Measurements from ENCODE around the gene CUX1. TPM values are rescaled to one million over a fixed set of nuclear protein-coding genes. Genes with fewer than 3 reads are reported as not detected.

CUX1 gene
- total and polyA plus RNA-seq, 2 of the 13 experiments (the other 11 are each of a cell fraction or from before 2014, with no cell fraction given), result 13.7 to 14.9 TPM

GRCh38 chr7:102241431-102241830 is 424.0 kb downstream of the CUX1 start (continued):
- TF ChIP-seq GMEB1 (CRISPR knock-in tag; IDR thresholded peaks at IDR 0.05; ENCODE audit: borderline replicate concordance) (no peak), ZC3H13 (CRISPR knock-in tag; IDR thresholded peaks at IDR 0.05) (no peak), ZNF674 (CRISPR knock-in tag; IDR thresholded peaks at IDR 0.05; ENCODE audit: low read depth) (no peak)
- TF ChIP-seq, protein P1, sequence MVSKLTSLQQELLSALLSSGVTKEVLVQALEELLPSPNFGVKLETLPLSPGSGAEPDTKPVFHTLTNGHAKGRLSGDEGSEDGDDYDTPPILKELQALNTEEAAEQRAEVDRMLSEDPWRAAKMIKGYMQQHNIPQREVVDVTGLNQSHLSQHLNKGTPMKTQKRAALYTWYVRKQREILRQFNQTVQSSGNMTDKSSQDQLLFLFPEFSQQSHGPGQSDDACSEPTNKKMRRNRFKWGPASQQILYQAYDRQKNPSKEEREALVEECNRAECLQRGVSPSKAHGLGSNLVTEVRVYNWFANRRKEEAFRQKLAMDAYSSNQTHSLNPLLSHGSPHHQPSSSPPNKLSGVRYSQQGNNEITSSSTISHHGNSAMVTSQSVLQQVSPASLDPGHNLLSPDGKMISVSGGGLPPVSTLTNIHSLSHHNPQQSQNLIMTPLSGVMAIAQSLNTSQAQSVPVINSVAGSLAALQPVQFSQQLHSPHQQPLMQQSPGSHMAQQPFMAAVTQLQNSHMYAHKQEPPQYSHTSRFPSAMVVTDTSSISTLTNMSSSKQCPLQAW (CRISPR knock-in tag; IDR thresholded peaks at IDR 0.05), result no peak

- no peak for DNase-seq (ENCODE audit: low spot score)
- Histone ChIP-seq H3K27ac (ENCODE audit: extremely low read length, insufficient read depth, low read length) (no peak overlapping the region), H3K9ac (ENCODE audit: insufficient read depth, low read depth, low read length) (no peak overlapping the region), H3K36me3 (replicated peaks in 1 of 2; ENCODE audit: control insufficient read depth in 1 of 2, insufficient read depth in 2 of 2, low read length in 2 of 2) (peaks cover 9 to 36% of the 10 kb centered on the region in 2 experiments; a peak in 4 of 5 replicates), H3K27me3 (ENCODE audit: control insufficient read depth in 1 of 2, insufficient read depth in 2 of 2, low read length in 2 of 2) (no peaks in the 10 kb centered on the region), H4K20me1 (ENCODE audit: insufficient read depth, low read length) (no peaks in the 10 kb centered on the region), H3K9me3 (ENCODE audit: low read length) (no peaks in the 10 kb centered on the region), H2AFZ (ENCODE audit: low read length) (no peak overlapping the region), H3K79me2 (ENCODE audit: insufficient read depth, low read length) (no peaks in the 10 kb centered on the region), H3K4me1 (ENCODE audit: insufficient read depth, low read length) (no peaks in the 10 kb centered on the region; the same call in 1 of the 2 replicates), H3K4me2 (ENCODE audit: low read depth, low read length) (no peak overlapping the region), H3K4me3 (replicated peaks in 1 of 3; ENCODE audit: insufficient read depth in 1 of 3, low read depth in 2 of 3, low read length in 3 of 3) (no peak overlapping the region)
- FAIRE-seq, result no peak
- CTCF ChIA-PET (ENCODE audit: low intra/inter-chr PET ratio, low total read pairs), result no interaction called here
- intact Hi-C loops (cut with micrococcal nuclease; ENCODE audit: unreplicated experiment), result no loop called here
- POLR2A ChIA-PET, result no interaction called here
- BruUV-seq (replicated peaks), result no TSS peak
- ATAC-seq, result no peak
- 100% methylated on average over 1 of the region's 4 CpGs for WGBS (ENCODE audit: low lambda C conversion rate)
- in situ Hi-C loops (cut with HindIII; ENCODE audit: extremely low pct_ligation_motif_present, low pct_unique_long_range_greater_than_20kb), result no loop called here
- TF ChIP-seq ZNF572 (CRISPR knock-in tag; IDR thresholded peaks at IDR 0.05) (no peak), YEATS2 (CRISPR knock-in tag; IDR thresholded peaks at IDR 0.05; ENCODE audit: borderline replicate concordance) (no peak), ARNT2 (CRISPR knock-in tag; IDR thresholded peaks at IDR 0.05; ENCODE audit: low read depth) (no peak), STAT5B (CRISPR knock-in tag; IDR thresholded peaks at IDR 0.05) (no peak)
- TF ChIP-seq, protein P2, sequence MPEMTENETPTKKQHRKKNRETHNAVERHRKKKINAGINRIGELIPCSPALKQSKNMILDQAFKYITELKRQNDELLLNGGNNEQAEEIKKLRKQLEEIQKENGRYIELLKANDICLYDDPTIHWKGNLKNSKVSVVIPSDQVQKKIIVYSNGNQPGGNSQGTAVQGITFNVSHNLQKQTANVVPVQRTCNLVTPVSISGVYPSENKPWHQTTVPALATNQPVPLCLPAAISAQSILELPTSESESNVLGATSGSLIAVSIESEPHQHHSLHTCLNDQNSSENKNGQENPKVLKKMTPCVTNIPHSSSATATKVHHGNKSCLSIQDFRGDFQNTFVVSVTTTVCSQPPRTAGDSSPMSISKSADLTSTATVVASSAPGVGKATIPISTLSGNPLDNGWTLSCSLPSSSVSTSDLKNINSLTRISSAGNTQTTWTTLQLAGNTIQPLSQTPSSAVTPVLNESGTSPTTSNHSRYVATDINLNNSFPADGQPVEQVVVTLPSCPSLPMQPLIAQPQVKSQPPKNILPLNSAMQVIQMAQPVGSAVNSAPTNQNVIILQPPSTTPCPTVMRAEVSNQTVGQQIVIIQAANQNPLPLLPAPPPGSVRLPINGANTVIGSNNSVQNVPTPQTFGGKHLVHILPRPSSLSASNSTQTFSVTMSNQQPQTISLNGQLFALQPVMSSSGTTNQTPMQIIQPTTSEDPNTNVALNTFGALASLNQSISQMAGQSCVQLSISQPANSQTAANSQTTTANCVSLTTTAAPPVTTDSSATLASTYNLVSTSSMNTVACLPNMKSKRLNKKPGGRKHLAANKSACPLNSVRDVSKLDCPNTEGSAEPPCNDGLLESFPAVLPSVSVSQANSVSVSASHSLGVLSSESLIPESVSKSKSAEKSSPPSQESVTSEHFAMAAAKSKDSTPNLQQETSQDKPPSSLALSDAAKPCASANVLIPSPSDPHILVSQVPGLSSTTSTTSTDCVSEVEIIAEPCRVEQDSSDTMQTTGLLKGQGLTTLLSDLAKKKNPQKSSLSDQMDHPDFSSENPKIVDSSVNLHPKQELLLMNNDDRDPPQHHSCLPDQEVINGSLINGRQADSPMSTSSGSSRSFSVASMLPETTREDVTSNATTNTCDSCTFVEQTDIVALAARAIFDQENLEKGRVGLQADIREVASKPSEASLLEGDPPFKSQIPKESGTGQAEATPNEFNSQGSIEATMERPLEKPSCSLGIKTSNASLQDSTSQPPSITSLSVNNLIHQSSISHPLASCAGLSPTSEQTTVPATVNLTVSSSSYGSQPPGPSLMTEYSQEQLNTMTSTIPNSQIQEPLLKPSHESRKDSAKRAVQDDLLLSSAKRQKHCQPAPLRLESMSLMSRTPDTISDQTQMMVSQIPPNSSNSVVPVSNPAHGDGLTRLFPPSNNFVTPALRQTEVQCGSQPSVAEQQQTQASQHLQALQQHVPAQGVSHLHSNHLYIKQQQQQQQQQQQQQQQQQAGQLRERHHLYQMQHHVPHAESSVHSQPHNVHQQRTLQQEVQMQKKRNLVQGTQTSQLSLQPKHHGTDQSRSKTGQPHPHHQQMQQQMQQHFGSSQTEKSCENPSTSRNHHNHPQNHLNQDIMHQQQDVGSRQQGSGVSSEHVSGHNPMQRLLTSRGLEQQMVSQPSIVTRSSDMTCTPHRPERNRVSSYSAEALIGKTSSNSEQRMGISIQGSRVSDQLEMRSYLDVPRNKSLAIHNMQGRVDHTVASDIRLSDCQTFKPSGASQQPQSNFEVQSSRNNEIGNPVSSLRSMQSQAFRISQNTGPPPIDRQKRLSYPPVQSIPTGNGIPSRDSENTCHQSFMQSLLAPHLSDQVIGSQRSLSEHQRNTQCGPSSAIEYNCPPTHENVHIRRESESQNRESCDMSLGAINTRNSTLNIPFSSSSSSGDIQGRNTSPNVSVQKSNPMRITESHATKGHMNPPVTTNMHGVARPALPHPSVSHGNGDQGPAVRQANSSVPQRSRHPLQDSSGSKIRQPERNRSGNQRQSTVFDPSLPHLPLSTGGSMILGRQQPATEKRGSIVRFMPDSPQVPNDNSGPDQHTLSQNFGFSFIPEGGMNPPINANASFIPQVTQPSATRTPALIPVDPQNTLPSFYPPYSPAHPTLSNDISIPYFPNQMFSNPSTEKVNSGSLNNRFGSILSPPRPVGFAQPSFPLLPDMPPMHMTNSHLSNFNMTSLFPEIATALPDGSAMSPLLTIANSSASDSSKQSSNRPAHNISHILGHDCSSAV (CRISPR knock-in tag; IDR thresholded peaks at IDR 0.05; ENCODE audit: borderline replicate concordance), result no peak
- TF ChIP-seq, protein P3, sequence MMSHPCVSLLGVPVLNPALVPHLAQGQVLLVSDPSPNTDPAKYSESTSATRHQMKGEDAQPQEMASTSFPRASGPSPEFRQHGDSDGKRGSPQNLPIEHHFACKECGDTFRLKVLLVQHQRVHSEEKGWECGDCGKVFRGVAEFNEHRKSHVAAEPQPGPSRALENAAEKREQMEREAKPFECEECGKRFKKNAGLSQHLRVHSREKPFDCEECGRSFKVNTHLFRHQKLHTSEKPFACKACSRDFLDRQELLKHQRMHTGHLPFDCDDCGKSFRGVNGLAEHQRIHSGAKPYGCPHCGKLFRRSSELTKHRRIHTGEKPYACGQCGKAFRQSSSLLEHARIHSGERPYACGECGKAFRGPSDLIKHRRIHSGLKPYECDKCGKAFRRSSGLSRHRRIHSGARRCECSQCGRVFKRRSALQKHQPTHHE (CRISPR knock-in tag; IDR thresholded peaks at IDR 0.05; ENCODE audit: borderline replicate concordance), result no peak
These were observed 427.2 kb downstream of the CUX1 start for GRCh38 chr7:102244601-102245000.
